HEK293 (cell line): ENCODE results near the gene NLRP6.

Experiments
- IKZF3 ChIP-seq: fragments of 450-650 bp; IDR thresholded peaks from 2 replicates; pipeline ENCODE4 v1.5.0; 2018; ENCODE audit warnings: missing biosample characterization, mild to moderate bottlenecking, missing genetic modification characterization, moderate library complexity
- SALL2 ChIP-seq: fragments of 450-650 bp; formaldehyde crosslinking; IDR thresholded peaks from 2 replicates; pipeline ENCODE4 v1.5.0; 2017; ENCODE audit warnings: missing biosample characterization, mild to moderate bottlenecking, missing genetic modification characterization, borderline replicate concordance
- YY1 ChIP-seq: fragments of 450-650 bp; formaldehyde crosslinking; IDR thresholded peaks from 2 replicates; pipeline ENCODE4 v1.5.1; 2018; ENCODE audit warnings: missing biosample characterization, missing genetic modification characterization
- ZNF121 ChIP-seq: fragments of 450-650 bp; formaldehyde crosslinking; IDR thresholded peaks from 2 replicates; pipeline ENCODE4 v1.5.1; 2016; ENCODE audit warnings: missing biosample characterization, missing genetic modification characterization
- ZNF16 ChIP-seq: fragments of 450-650 bp; formaldehyde crosslinking; IDR thresholded peaks from 2 replicates; pipeline ENCODE4 v1.5.1; 2016; ENCODE audit warnings: low read depth, missing biosample characterization, missing genetic modification characterization
- ZNF169 ChIP-seq: fragments of 450-650 bp; formaldehyde crosslinking; IDR thresholded peaks from 2 replicates; pipeline ENCODE4 v1.5.1; 2016; ENCODE audit warnings: missing biosample characterization, missing genetic modification characterization
- ZNF239 ChIP-seq: fragments of 450-650 bp; formaldehyde crosslinking; IDR thresholded peaks from 2 replicates; pipeline ENCODE4 v1.5.1; 2016; ENCODE audit warnings: missing biosample characterization, missing genetic modification characterization
- ZNF248 ChIP-seq: fragments of 450-650 bp; formaldehyde crosslinking; IDR thresholded peaks from 2 replicates; pipeline ENCODE4 v1.5.1; 2017; ENCODE audit warnings: missing biosample characterization, missing genetic modification characterization
- ZNF48 ChIP-seq: fragments of 450-650 bp; formaldehyde crosslinking; IDR thresholded peaks from 2 replicates; pipeline ENCODE4 v1.5.1; 2016; ENCODE audit warnings: missing biosample characterization, missing genetic modification characterization
- TF ChIP-seq, protein P1 (sequence below): fragments of 450-650 bp; formaldehyde crosslinking; IDR thresholded peaks from 2 replicates; pipeline ENCODE4 v1.5.1; 2016; ENCODE audit warnings: missing biosample characterization, missing genetic modification characterization

DNA sequence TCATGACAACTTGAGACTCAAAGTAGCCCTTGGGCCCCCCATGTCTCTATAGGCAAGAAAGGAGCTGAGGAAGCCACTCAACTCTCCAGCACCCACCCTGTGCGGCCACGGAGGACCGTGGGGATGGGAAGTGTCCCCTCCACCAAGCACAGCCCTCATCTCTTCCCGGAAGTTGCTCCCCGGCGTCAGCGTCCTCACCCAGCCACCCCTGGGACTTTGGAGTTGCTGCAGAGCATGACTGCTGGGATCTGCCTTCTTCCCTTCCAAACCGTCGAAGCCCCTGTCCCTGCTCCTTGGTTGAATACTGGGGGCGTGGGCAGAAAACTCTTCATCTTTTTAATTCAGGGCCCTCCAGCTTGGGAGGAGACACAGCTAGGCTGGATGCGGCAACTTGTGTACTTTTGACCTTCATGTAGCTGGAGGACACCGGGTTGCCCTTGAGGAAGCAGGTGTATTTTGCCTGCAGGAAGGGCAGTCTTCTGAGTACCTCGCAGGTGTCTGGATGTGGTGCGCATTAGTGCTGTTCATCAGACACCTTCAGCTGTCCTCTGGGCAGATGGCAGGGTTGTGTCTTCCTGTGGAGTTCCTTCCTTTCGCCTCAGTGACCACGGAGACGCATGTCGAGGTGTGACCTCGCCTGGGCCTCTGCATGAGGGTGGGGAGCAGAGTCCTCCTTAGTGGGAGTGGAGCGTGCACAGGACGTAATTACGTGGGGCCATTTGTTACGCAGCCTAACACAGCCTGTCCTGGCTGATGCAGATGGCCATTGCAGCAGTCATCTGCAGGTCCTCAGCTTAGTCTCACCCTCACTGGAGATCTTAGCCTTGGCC lies 54.7 kb downstream of the NLRP6 start:
- TF ChIP-seq ZNF121 (tag by site-specific recombination) (no peak), SALL2 (tag by site-specific recombination) (no peak), ZNF248 (tag by site-specific recombination) (no peak), YY1 (tag by site-specific recombination) (no peak), IKZF3 (tag by site-specific recombination) (no peak), ZNF169 (tag by site-specific recombination) (no peak), ZNF16 (tag by site-specific recombination) (no peak), ZNF48 (tag by site-specific recombination) (no peak), ZNF239 (tag by site-specific recombination) (no peak)
- TF ChIP-seq, protein P1, sequence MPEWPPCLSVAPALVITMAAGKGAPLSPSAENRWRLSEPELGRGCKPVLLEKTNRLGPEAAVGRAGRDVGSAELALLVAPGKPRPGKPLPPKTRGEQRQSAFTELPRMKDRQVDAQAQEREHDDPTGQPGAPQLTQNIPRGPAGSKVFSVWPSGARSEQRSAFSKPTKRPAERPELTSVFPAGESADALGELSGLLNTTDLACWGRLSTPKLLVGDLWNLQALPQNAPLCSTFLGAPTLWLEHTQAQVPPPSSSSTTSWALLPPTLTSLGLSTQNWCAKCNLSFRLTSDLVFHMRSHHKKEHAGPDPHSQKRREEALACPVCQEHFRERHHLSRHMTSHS (tag by site-specific recombination) = no peak
